K562 (cell line): ENCODE measurements around the gene ELF1. TPM values are rescaled to one million over a fixed set of nuclear protein-coding genes. Genes with fewer than 3 reads are reported as not detected.

ENCODE experiments used
- ATAC-seq: fragments of 200-7000 bp; cut with Tn5 transposase; 3 replicates; pipeline ENCODE4 v1.9.1; 2020; ENCODE audit warnings: moderate library complexity
- BruUV-seq: library from RNA; stranded (reverse); fragments of 400-500 nt; replicated peaks from 2 replicates; lab custom pipeline; 2021; lab: Mats Ljungman, UMichigan
- CTCF ChIA-PET: fragments of 300-600 bp; formaldehyde crosslinking; extraction: SDS; loops from one replicate; lab custom pipeline; 2021; ENCODE audit warnings: low intra/inter-chr PET ratio; lab: Yijun Ruan, JAX
- POLR2A ChIA-PET: fragments of 300-600, 350-650 bp; sonication (Branson Sonifier 250); formaldehyde crosslinking; extraction: SDS; loops from one replicate; lab custom pipeline; 2021; ENCODE audit warnings: antibody characterized with exemption, inconsistent platforms; lab: Yijun Ruan, JAX
- DNase-seq, 4 experiments: peaks; one replicate each; pipeline versions ENCODE4 v3.0.0 to v3.0.0-alpha.2; 2011 to 2018; ENCODE audit warnings: low spot score in 3 of 4, mixed read lengths in 3 of 4; ENCODE audit errors: extremely low read depth in 1 of 4
- FAIRE-seq: peaks from 2 replicates; lab custom pipeline; 2011; peaks lifted over from hg19 to GRCh38; lab: Jason Lieb, UNC
- H2AFZ ChIP-seq: 2 replicates; pipeline ENCODE4 v1.6.0; 2011; ENCODE audit warnings: low read depth, low read length, control low read depth, inconsistent platforms
- H3K27ac ChIP-seq: fragments of 200-600 bp; 3 replicates; pipeline ENCODE4 v1.8.0; 2011; ENCODE audit warnings: low read depth, mild to moderate bottlenecking, control low read depth, inconsistent platforms, low read length, moderate library complexity, mixed read lengths; ENCODE audit errors: extremely low read depth
- H3K27me3 ChIP-seq, 2 experiments: fragments of 300-600 bp in 1 of 2; 2 replicates in 1 of 2; 3 replicates in 1 of 2; pipeline versions ENCODE4 v1.6.0 to v1.8.0; 2011; ENCODE audit warnings: inconsistent platforms in 2 of 2, low read length in 2 of 2, mild to moderate bottlenecking in 1 of 2, mixed read lengths in 1 of 2, moderate library complexity in 1 of 2; ENCODE audit not compliant: control insufficient read depth in 2 of 2, insufficient read depth in 2 of 2
- H3K36me3 ChIP-seq: fragments of 300-600 bp; 3 replicates; pipeline ENCODE4 v1.8.0; 2011; ENCODE audit warnings: mild to moderate bottlenecking, low read length, inconsistent platforms; ENCODE audit not compliant: control insufficient read depth, insufficient read depth
- H3K4me1 ChIP-seq, 2 experiments: fragments of 200-600 bp in 1 of 2; replicated peaks in 1 of 2; 2 replicates in 1 of 2; 3 replicates in 1 of 2; pipeline versions ENCODE4 v1.5.1 to v1.8.0; 2011; ENCODE audit warnings: inconsistent platforms in 2 of 2, low read length in 2 of 2, mild to moderate bottlenecking in 1 of 2, mixed read lengths in 1 of 2, moderate library complexity in 1 of 2; ENCODE audit not compliant: control insufficient read depth in 2 of 2, insufficient read depth in 2 of 2
- H3K4me2 ChIP-seq: 2 replicates; pipeline ENCODE4 v1.6.1; 2011; ENCODE audit warnings: low read length, control low read depth, inconsistent platforms, mixed read lengths; ENCODE audit not compliant: insufficient read depth
- H3K4me3 ChIP-seq: fragments of 200-600 bp; sonication (generic), shearing (Covaris generic); 2 replicates; pipeline ENCODE4 v1.5.1; 2016; ENCODE audit warnings: control low read depth, inconsistent platforms
- H3K79me2 ChIP-seq: fragments of 200-600 bp; 3 replicates; pipeline ENCODE4 v1.8.0; 2011; ENCODE audit warnings: low read length, inconsistent platforms; ENCODE audit not compliant: control insufficient read depth, insufficient read depth
- H3K9ac ChIP-seq, 2 experiments: 2 replicates each; pipeline versions ENCODE4 v1.6.0 to v1.6.1; 2011; ENCODE audit warnings: low read depth in 2 of 2, low read length in 2 of 2, control low read depth in 1 of 2, inconsistent platforms in 1 of 2, mild to moderate bottlenecking in 1 of 2, mixed read lengths in 1 of 2; ENCODE audit not compliant: insufficient read depth in 1 of 2
- H3K9me1 ChIP-seq: one replicate; pipeline ENCODE4 v1.6.0; 2011; ENCODE audit warnings: inconsistent platforms, mild to moderate bottlenecking, low read length, moderate library complexity; ENCODE audit not compliant: control insufficient read depth, insufficient read depth
- H3K9me3 ChIP-seq: replicated peaks from 2 replicates; pipeline ENCODE4 v1.5.1; 2011; ENCODE audit warnings: low read depth, low read length, inconsistent platforms; ENCODE audit not compliant: control insufficient read depth, insufficient read depth
- H4K20me1 ChIP-seq: replicated peaks from 2 replicates; pipeline ENCODE4 v1.6.1; 2011; ENCODE audit warnings: low read length, inconsistent platforms, mixed read lengths; ENCODE audit not compliant: control insufficient read depth, insufficient read depth
- BRCA1 ChIP-seq, 2 experiments: fragments of 450-650 bp in 1 of 2; sonication (generic) in 1 of 2; formaldehyde crosslinking in 1 of 2; IDR thresholded peaks; 2 replicates each; pipeline versions ENCODE4 v1.5.0 to v1.6.1; 2017 to 2020; ENCODE audit warnings: mild to moderate bottlenecking in 1 of 2, missing genetic modification reagents in 1 of 2
- CBFA2T3 ChIP-seq: fragments of 450-650 bp; IDR thresholded peaks from 2 replicates; pipeline ENCODE4 v1.6.1; 2017
- ZNF398 ChIP-seq: fragments of 250-450 bp; sonication (Bioruptor Pico); IDR thresholded peaks from 2 replicates; pipeline ENCODE4 v1.8.0; 2021; ENCODE audit warnings: moderate library complexity, mild to moderate bottlenecking, inconsistent platforms
- WGBS: fragments of 100-300 bp; shearing (Covaris generic); methylation state at CpG from one replicate; pipeline ENCODE4 v1.1.6; 2016; ENCODE audit warnings: low coverage, mixed read lengths; ENCODE audit not compliant: insufficient coverage; ENCODE audit errors: missing lambda C conversion rate; 5-methylcytosine and 5-hydroxymethylcytosine counted together
- in situ Hi-C: fragments of 300-500 bp; cut with MboI; formaldehyde crosslinking; loops from 4 replicates; pipeline ENCODE4 v1.15.0; 2018; ENCODE audit warnings: inconsistent platforms, mixed read lengths
- intact Hi-C: fragments of 100-400 bp; cut with micrococcal nuclease; formaldehyde crosslinking; loops from 2 replicates; pipeline ENCODE4 v1.14.2; 2022
- polyA plus RNA-seq, 8 experiments: library from polyadenylated mRNA; depleted of rRNA in 4 of 8; stranded (reverse) in 5 of 8; unstranded in 3 of 8; fragments of >200 nt; fragmentation: Nextera tagmentation in 2 of 8; fragmentation: Illumina TruSeq in 1 of 8; extraction: Ambion mirVana in 2 of 8; extraction: Trizol in 1 of 8; gene quantifications; 2 replicates each; pipeline versions ENCODE4 v1.2.1 to v1.2.3, GENCODE V29; 2011 to 2014; ENCODE audit warnings: inconsistent platforms in 1 of 8, missing spikeins in 1 of 8
- total RNA-seq, 7 experiments: library from RNA; depleted of rRNA in 6 of 7; stranded (reverse); fragments of >200 nt in 6 of 7; fragmentation: Illumina TruSeq in 2 of 7; extraction: Trizol in 2 of 7; gene quantifications; 2 replicates each; pipeline versions ENCODE4 v1.2.1 to v1.2.3, GENCODE V29; 2011 to 2021; ENCODE audit warnings: low replicate concordance in 1 of 7
- TF ChIP-seq, protein P1 (sequence below): fragments of 200-600 bp; sonication (generic); IDR thresholded peaks from one replicate; pipeline ENCODE4 v1.6.1; 2012; ENCODE audit warnings: mild to moderate bottlenecking, low read depth, low read length, inconsistent platforms
- TF ChIP-seq, protein P2 (sequence below): fragments of 450-650 bp; IDR thresholded peaks from 2 replicates; pipeline ENCODE4 v1.7.1; 2018; ENCODE audit warnings: mild to moderate bottlenecking, low read depth; ENCODE audit not compliant: partially characterized antibody

The ELF1 gene
- total and polyA plus RNA-seq, 9 of the 15 experiments (the other 6 are each of a cell fraction or from before 2014, with no cell fraction given): 24.7 to 54.4 (median 33.4) TPM

DNA sequence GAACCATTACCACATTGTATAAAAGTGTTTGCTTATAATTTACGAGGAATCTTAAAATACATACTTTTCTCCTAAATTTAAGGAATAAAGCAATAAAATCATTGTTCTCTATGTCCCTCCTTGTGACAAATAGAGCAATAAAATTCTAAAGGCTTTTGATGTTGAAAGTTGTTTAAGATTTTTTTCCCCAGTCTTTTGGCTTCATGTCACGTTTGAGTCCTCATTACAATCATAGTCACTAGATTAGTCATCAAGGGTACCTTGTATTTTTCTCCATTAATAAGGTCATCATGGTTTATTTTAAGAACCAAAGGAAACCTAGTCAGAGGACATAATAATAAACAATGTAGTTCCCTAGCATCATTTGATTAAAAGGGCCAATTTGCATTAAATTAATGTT lies 45.4 kb upstream of the ELF1 start:
- DNase-seq (no peak), FAIRE-seq (no peak), ATAC-seq (no peak)
- Histone ChIP-seq H3K4me2 (no peak overlapping the region), H2AFZ (no peak overlapping the region), H3K9me1 (no peaks in the 10 kb centered on the region), H3K27ac (no peak overlapping the region), H3K4me3 (no peak overlapping the region), H3K36me3 (peaks cover 48% of the 10 kb centered on the region; the same call in 2 of the 3 replicates), H3K9me3 (no peaks in the 10 kb centered on the region), H3K9ac (no peak overlapping the region), H3K79me2 (peaks cover 45% of the 10 kb centered on the region), H3K27me3 (no peaks in the 10 kb centered on the region), H3K4me1 (peaks cover 0 to 3% of the 10 kb centered on the region in 2 experiments; a peak in 2 of 5 replicates), H4K20me1 (no peaks in the 10 kb centered on the region)
- in situ Hi-C loops: loop anchor here (25.0 kb wide), 1 partner anchor 277 kb away; the partner anchor contains the start of gene SLC25A15
- WGBS: 77% methylated on average over 2 of the region's 2 CpGs
- ChIA-PET POLR2A (no interaction called here), CTCF (no interaction called here)
- intact Hi-C loops: loop anchor here (5.0 kb wide), 4 partner anchors 47 to 248 kb away; partner anchors contain the start of genes ELF1, KBTBD6, KBTBD7 and NAA16
- BruUV-seq: no TSS peak
- TF ChIP-seq BRCA1 (IDR thresholded peaks at IDR 0.05): no peak
- TF ChIP-seq BRCA1 (CRISPR knock-in tag; IDR thresholded peaks at IDR 0.05): no peak
- TF ChIP-seq, protein P1, sequence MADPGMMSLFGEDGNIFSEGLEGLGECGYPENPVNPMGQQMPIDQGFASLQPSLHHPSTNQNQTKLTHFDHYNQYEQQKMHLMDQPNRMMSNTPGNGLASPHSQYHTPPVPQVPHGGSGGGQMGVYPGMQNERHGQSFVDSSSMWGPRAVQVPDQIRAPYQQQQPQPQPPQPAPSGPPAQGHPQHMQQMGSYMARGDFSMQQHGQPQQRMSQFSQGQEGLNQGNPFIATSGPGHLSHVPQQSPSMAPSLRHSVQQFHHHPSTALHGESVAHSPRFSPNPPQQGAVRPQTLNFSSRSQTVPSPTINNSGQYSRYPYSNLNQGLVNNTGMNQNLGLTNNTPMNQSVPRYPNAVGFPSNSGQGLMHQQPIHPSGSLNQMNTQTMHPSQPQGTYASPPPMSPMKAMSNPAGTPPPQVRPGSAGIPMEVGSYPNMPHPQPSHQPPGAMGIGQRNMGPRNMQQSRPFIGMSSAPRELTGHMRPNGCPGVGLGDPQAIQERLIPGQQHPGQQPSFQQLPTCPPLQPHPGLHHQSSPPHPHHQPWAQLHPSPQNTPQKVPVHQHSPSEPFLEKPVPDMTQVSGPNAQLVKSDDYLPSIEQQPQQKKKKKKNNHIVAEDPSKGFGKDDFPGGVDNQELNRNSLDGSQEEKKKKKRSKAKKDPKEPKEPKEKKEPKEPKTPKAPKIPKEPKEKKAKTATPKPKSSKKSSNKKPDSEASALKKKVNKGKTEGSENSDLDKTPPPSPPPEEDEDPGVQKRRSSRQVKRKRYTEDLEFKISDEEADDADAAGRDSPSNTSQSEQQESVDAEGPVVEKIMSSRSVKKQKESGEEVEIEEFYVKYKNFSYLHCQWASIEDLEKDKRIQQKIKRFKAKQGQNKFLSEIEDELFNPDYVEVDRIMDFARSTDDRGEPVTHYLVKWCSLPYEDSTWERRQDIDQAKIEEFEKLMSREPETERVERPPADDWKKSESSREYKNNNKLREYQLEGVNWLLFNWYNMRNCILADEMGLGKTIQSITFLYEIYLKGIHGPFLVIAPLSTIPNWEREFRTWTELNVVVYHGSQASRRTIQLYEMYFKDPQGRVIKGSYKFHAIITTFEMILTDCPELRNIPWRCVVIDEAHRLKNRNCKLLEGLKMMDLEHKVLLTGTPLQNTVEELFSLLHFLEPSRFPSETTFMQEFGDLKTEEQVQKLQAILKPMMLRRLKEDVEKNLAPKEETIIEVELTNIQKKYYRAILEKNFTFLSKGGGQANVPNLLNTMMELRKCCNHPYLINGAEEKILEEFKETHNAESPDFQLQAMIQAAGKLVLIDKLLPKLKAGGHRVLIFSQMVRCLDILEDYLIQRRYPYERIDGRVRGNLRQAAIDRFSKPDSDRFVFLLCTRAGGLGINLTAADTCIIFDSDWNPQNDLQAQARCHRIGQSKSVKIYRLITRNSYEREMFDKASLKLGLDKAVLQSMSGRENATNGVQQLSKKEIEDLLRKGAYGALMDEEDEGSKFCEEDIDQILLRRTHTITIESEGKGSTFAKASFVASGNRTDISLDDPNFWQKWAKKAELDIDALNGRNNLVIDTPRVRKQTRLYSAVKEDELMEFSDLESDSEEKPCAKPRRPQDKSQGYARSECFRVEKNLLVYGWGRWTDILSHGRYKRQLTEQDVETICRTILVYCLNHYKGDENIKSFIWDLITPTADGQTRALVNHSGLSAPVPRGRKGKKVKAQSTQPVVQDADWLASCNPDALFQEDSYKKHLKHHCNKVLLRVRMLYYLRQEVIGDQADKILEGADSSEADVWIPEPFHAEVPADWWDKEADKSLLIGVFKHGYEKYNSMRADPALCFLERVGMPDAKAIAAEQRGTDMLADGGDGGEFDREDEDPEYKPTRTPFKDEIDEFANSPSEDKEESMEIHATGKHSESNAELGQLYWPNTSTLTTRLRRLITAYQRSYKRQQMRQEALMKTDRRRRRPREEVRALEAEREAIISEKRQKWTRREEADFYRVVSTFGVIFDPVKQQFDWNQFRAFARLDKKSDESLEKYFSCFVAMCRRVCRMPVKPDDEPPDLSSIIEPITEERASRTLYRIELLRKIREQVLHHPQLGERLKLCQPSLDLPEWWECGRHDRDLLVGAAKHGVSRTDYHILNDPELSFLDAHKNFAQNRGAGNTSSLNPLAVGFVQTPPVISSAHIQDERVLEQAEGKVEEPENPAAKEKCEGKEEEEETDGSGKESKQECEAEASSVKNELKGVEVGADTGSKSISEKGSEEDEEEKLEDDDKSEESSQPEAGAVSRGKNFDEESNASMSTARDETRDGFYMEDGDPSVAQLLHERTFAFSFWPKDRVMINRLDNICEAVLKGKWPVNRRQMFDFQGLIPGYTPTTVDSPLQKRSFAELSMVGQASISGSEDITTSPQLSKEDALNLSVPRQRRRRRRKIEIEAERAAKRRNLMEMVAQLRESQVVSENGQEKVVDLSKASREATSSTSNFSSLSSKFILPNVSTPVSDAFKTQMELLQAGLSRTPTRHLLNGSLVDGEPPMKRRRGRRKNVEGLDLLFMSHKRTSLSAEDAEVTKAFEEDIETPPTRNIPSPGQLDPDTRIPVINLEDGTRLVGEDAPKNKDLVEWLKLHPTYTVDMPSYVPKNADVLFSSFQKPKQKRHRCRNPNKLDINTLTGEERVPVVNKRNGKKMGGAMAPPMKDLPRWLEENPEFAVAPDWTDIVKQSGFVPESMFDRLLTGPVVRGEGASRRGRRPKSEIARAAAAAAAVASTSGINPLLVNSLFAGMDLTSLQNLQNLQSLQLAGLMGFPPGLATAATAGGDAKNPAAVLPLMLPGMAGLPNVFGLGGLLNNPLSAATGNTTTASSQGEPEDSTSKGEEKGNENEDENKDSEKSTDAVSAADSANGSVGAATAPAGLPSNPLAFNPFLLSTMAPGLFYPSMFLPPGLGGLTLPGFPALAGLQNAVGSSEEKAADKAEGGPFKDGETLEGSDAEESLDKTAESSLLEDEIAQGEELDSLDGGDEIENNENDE: no peak
- no peak for TF ChIP-seq CBFA2T3
- TF ChIP-seq ZNF398 (CRISPR knock-in tag): no peak
- TF ChIP-seq, protein P2, sequence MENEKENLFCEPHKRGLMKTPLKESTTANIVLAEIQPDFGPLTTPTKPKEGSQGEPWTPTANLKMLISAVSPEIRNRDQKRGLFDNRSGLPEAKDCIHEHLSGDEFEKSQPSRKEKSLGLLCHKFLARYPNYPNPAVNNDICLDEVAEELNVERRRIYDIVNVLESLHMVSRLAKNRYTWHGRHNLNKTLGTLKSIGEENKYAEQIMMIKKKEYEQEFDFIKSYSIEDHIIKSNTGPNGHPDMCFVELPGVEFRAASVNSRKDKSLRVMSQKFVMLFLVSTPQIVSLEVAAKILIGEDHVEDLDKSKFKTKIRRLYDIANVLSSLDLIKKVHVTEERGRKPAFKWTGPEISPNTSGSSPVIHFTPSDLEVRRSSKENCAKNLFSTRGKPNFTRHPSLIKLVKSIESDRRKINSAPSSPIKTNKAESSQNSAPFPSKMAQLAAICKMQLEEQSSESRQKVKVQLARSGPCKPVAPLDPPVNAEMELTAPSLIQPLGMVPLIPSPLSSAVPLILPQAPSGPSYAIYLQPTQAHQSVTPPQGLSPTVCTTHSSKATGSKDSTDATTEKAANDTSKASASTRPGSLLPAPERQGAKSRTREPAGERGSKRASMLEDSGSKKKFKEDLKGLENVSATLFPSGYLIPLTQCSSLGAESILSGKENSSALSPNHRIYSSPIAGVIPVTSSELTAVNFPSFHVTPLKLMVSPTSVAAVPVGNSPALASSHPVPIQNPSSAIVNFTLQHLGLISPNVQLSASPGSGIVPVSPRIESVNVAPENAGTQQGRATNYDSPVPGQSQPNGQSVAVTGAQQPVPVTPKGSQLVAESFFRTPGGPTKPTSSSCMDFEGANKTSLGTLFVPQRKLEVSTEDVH: no peak
